Measurements from ENCODE around the gene SELL. TPM values are rescaled to one million over a fixed set of nuclear protein-coding genes. Genes with fewer than 3 reads are reported as not detected.
"Not testable (repeated sequence)": the region's sequence is repeated elsewhere in the genome, so short reads cannot be mapped to it uniquely, and the experiment has no call there.

SELL gene
- total RNA-seq, 2 experiments from 2014 or later, result 568 to 595 TPM

DNA sequence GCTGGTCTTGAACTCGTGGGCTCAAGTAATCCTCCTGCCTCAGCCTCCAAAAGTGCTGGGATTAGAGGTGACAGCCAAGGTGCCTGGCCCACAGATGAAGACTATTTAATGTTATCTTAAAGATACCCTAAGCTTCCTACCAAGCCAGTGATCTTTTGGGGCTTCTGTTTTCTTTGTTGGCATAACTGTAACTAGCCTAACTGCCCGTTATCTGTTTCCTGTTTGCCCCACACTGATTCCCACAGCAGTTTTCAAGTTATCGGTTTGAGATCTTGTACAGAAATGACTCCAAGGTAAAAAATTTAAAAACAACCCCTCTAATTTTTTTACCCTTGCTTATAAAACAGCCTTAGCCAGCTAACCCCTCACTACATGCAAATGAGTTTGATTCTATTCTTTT is 12.4 kb downstream of the SELL start:
- Mint-ChIP-seq H3K4me1 (peaks cover 96% of the 10 kb centered on the region), H3K36me3 (ENCODE audit: low read depth) (peaks cover 98% of the 10 kb centered on the region), H3K27me3 (no peaks in the 10 kb centered on the region), H3K4me3 (peak overlapping the region; percentile 48), H3K27ac (peak overlapping the region; percentile 87), H3K9me3 (no peaks in the 10 kb centered on the region)
- peak; percentile 41 for DNase-seq
- POLR2A ChIA-PET, result interaction anchor here (1.0 kb wide), 1 partner anchor 11 kb away, joined by 4 read pairs; no protein-coding TSS in a partner anchor
- CTCF ChIA-PET, result interaction anchor here (0.6 to 5.4 kb wide), 5 partner anchors 13 to 242 kb away, joined by 3 to 27 read pairs (median 5); partner anchors contain the start of gene F5

DNA sequence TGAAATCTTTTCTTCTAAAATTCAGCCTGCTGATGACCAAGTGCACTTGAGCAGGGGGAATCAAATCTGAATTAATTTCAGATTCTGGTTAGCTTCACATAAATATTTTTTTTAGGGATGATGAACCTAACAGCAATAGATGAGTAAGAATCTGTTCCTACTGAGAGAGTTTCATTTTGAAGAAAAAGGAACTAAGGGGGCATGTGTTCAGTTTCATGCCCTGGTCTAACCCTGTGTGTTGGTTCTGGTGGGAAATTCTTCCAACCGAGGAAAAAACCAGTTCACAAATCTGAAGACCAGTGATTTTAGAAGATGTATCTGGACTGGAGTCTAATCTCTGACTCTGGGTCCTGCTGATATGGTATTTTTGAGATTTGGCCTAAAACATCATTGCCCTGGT is 13.7 kb downstream of the SELL start:
- H3K27ac Mint-ChIP-seq, result peak overlapping the region; percentile 87
- H3K4me3 Mint-ChIP-seq, result no peak overlapping the region
- peaks cover 94% of the 10 kb centered on the region for H3K36me3 Mint-ChIP-seq (ENCODE audit: low read depth)
- DNase-seq, result no peak
- CTCF ChIA-PET, result interaction anchor here (1.4 kb wide), 1 partner anchor 14 kb away, joined by 5 read pairs; no protein-coding TSS in a partner anchor
- no peaks in the 10 kb centered on the region for H3K27me3 Mint-ChIP-seq
- H3K4me1 Mint-ChIP-seq, result peaks cover 96% of the 10 kb centered on the region
- POLR2A ChIA-PET, result no interaction called here
- no peaks in the 10 kb centered on the region for H3K9me3 Mint-ChIP-seq

DNA sequence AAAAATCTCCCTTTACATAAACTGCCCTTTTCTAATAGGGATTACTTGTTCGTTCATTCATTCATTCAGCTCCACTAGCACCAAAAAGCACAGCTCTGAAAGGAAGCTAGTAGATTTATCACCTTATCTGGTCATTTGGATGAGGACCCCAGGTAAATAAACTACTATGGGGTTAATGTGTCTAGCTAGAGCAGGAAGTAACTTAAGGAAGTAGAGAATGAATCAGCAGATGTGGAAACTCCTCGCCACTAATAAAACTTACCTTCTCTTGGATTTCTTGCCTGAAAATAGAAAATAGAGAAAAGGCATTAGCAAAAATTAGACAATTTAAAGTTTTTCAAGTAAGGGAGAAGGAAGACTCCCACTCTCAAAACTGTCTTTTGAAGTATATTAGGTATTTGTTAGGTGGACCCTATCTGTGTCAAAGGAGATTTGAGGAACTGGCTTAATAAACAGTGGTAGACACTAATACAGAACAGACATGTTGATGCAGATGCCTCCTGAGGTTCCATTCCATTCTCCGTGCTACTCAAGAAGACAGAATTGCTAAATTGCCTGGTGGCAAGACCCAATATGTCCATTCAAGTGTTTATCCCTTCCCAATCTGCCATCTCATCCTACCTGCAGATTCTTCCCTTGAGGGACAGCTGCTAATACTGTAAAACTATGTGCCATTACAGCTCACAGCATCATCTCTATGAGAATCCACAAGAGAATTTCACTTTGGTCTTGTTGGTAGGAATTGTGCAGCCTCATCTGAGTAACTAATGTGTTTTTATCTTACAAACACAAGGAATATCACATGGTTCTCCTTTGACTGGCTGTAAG is 14.9 kb downstream of the SELL start:
- POLR2A ChIA-PET, result interaction anchor here (0.7 to 2.4 kb wide), 2 partner anchors 10 to 74 kb away, joined by 3 to 6 read pairs; no protein-coding TSS in a partner anchor
- H3K4me1 Mint-ChIP-seq, result peaks cover 95% of the 10 kb centered on the region
- H3K36me3 Mint-ChIP-seq (ENCODE audit: low read depth), result peaks cover 88% of the 10 kb centered on the region
- no peaks in the 10 kb centered on the region for H3K27me3 Mint-ChIP-seq
- peak overlapping the region; percentile 73 for H3K27ac Mint-ChIP-seq
- no peaks in the 10 kb centered on the region for H3K9me3 Mint-ChIP-seq
- CTCF ChIA-PET, result interaction anchor here (0.6 to 3.9 kb wide), 7 partner anchors 11 to 110 kb away, joined by 3 to 10 read pairs (median 4); partner anchors contain the start of gene F5
- no peak for DNase-seq
- no peak overlapping the region for H3K4me3 Mint-ChIP-seq

DNA sequence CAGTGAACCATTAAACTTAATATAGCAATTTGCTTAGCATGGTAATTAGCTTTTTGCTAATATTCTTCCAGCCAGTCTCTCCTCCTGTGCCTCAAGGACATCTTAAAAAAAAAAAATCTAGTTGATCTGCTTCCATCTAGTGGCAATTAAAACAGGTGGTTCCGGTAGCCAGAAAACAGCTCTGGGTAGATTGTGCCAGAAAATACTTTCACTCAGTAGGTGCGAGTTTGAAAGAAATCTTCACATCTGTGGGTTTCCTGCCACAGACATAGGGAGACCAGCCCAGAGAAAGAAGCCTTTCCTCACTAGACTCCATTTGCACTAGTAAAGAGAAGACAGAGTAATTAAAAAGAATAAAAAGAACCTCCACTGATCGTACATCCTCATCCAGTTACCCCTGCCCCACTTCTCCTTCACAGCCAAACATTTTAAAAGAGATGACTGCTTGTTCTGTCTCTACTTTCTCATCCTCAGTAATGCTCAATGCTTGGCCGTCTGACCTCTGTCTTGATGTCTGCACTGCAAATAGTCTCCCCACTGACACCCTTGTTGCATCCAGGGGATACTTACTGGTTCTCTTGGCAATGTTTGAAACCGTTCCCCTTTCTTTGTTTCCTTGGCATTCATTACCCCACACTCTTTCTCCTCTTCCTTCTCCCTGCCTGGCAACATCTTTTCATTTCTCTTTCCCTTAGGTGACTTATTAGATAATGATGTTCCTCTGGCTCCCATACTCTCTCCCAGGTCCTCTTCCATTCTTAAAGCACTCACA is 16.9 kb downstream of the SELL start:
- H3K36me3 Mint-ChIP-seq (ENCODE audit: low read depth), result peaks cover 88% of the 10 kb centered on the region
- ChIA-PET POLR2A (interaction anchor here (0.9 to 2.4 kb wide), 3 partner anchors 12 to 108 kb away, joined by 4 to 6 read pairs (median 5); partner anchors contain the start of gene F5), CTCF (interaction anchor here (0.6 to 3.9 kb wide), 8 partner anchors 8 to 96 kb away, joined by 3 to 15 read pairs (median 4); no protein-coding TSS in a partner anchor)
- H3K4me1 Mint-ChIP-seq, result peaks cover 96% of the 10 kb centered on the region
- DNase-seq, result peak; percentile 79
- H3K27me3 Mint-ChIP-seq, result no peaks in the 10 kb centered on the region
- H3K27ac Mint-ChIP-seq, result peak overlapping the region; percentile 91
- no peaks in the 10 kb centered on the region for H3K9me3 Mint-ChIP-seq
- peak overlapping the region; percentile 49 for H3K4me3 Mint-ChIP-seq

DNA sequence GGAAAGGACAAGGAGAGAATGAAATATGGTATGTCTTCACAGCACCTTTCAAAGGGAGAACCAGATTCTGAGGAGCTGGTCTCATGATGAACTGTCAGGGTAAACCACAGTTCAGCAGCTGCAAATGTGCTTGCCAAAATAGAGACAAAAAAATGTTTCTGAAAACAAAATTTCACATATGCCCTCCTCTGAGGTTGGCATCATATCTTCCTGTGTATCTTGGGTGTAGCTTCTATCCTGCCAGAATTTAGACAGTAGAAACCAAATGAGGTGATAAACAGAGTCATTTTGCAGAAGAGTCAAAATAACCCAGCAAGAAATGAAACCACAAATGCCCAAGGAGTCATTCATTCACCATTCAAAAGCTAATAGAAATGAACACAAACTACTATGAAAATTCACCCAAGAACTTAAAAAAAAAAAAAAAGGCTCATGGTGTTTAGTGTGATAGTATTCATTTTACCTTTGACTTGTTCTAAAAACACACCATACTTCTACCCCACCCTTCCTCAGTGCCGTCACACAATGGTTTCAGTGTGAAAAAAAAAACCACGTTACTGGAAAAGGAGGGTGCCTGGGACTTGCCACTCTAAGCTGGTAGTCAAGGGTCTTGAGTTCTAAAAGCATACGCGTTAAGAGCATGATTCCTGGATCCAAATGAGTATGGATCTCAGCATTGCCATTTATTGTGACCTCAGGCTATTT is 18.5 kb downstream of the SELL start:
- H3K9me3 Mint-ChIP-seq, result no peaks in the 10 kb centered on the region
- peaks cover 93% of the 10 kb centered on the region for H3K4me1 Mint-ChIP-seq
- POLR2A ChIA-PET, result interaction anchor here (0.9 to 2.0 kb wide), 4 partner anchors 14 to 91 kb away, joined by 4 to 10 read pairs (median 7); no protein-coding TSS in a partner anchor
- peak overlapping the region; percentile 91 for H3K27ac Mint-ChIP-seq
- CTCF ChIA-PET, result interaction anchor here (0.6 to 3.9 kb wide), 15 partner anchors 10 to 1215 kb away, joined by 3 to 15 read pairs (median 4); no protein-coding TSS in a partner anchor
- H3K27me3 Mint-ChIP-seq, result no peaks in the 10 kb centered on the region
- peak; percentile 67 for DNase-seq
- peak overlapping the region; percentile 49 for H3K4me3 Mint-ChIP-seq
- H3K36me3 Mint-ChIP-seq (ENCODE audit: low read depth), result peaks cover 74% of the 10 kb centered on the region

DNA sequence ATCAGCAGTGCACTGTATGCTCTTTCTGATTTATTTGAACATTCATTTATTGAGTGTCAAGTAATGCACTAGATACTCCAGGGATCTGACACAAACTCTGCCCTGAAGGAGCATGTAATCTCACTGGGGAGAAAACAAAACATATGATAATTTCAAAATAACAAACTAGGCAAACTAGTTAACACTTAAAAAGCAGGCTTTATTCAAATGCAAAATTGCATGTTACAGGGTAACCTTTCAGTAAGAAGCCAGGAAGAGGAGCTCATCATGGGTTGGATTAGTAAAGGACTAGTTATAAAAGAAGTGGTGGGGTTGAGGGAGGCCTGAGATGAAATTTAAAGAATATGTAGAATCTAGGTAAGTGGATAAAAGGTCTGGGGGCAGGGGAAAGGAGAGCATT is 20.9 kb downstream of the SELL start:
- ChIA-PET CTCF (interaction anchor here (1.0 to 2.5 kb wide), 5 partner anchors 9 to 22 kb away, joined by 3 to 12 read pairs (median 4); no protein-coding TSS in a partner anchor), POLR2A (no interaction called here)
- Mint-ChIP-seq H3K36me3 (ENCODE audit: low read depth) (peaks cover 51% of the 10 kb centered on the region), H3K4me1 (peaks cover 70% of the 10 kb centered on the region), H3K27ac (peak overlapping the region; percentile 89), H3K9me3 (no peaks in the 10 kb centered on the region), H3K4me3 (no peak overlapping the region), H3K27me3 (no peaks in the 10 kb centered on the region)
- DNase-seq, result no peak

DNA sequence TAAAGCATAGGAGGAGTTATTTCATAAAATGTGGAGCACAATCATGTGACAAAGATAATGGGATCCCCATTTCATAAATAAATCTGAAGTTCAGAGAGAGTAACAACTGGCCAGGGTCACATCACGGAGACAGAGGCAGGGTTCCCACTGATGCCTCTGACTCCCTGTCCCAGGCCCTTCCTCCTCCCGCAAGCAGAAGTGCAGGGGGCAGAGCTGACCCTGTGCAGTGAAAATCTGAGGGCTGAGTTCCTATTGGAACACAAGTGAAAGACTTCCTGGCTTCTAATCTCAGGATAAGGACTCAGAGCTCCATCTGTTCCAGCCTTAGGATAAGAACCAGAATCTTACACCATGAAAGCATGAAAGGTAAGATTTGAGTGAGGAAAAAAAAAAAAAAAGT is 22.0 kb downstream of the SELL start:
- H3K36me3 Mint-ChIP-seq (ENCODE audit: low read depth), result peaks cover 40% of the 10 kb centered on the region
- H3K4me3 Mint-ChIP-seq, result no peak overlapping the region
- H3K4me1 Mint-ChIP-seq, result peaks cover 59% of the 10 kb centered on the region
- H3K27ac Mint-ChIP-seq, result peak overlapping the region; percentile 38
- no peaks in the 10 kb centered on the region for H3K9me3 Mint-ChIP-seq
- ChIA-PET CTCF (interaction anchor here (0.6 to 2.5 kb wide), 5 partner anchors 8 to 88 kb away, joined by 3 to 12 read pairs (median 4); no protein-coding TSS in a partner anchor), POLR2A (no interaction called here)
- no peak for DNase-seq
- H3K27me3 Mint-ChIP-seq, result no peaks in the 10 kb centered on the region

DNA sequence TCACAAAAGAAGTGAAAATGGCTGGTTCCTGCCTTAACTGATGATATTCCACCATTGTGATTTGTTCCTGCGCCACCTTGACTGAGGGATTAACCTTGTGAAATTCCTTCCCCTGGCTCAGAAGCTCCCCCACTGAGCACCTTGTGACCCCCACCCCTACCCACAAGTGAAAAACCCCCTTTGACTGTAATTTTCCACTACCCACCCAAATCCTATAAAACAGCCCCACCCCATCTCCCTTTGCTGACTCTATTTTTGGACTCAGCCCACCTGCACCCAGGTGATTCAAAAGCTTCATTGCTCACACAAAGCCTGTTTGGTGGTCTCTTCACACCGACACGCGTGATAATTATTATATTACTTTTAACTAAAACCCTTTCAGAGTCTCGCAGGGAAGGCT is 23.0 kb downstream of the SELL start:
- Mint-ChIP-seq H3K36me3 (ENCODE audit: low read depth) (peaks cover 31% of the 10 kb centered on the region), H3K4me1 (peaks cover 49% of the 10 kb centered on the region)
- POLR2A ChIA-PET, H3K4me3 Mint-ChIP-seq, DNase-seq, H3K9me3 Mint-ChIP-seq, H3K27me3 Mint-ChIP-seq, H3K27ac Mint-ChIP-seq: not testable (repeated sequence)
- CTCF ChIA-PET, result interaction anchor here (2.5 kb wide), 1 partner anchor 12 kb away, joined by 6 read pairs; no protein-coding TSS in a partner anchor

DNA sequence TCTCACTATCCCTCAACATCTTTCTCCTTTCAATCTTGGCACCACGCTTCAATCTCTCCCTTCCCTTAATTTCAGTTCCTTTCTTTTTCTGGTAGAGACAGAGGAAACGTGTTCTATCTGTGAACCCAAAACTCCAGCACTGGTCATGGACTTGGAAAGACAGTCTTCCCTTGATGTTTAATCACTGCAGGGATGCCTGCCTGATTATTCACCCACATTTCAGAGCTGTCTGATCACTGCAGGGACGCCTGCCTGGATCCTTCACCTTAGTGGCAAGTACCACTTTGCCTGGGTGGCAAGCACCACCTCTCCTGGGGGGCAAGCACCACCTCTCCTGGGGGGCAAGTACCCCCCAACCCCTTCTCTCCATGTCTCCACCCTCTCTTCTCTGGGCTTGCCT is 27.8 kb downstream of the SELL start:
- Mint-ChIP-seq H3K27me3 (no peaks in the 10 kb centered on the region), H3K27ac (no peak overlapping the region), H3K4me1 (peaks cover 39% of the 10 kb centered on the region), H3K4me3 (no peak overlapping the region), H3K36me3 (ENCODE audit: low read depth) (peaks cover 1% of the 10 kb centered on the region), H3K9me3 (peaks cover 2% of the 10 kb centered on the region)
- no peak for DNase-seq
- POLR2A ChIA-PET, result no interaction called here
- CTCF ChIA-PET, result interaction anchor here (1.2 kb wide), 1 partner anchor 18 kb away, joined by 3 read pairs; no protein-coding TSS in a partner anchor

DNA sequence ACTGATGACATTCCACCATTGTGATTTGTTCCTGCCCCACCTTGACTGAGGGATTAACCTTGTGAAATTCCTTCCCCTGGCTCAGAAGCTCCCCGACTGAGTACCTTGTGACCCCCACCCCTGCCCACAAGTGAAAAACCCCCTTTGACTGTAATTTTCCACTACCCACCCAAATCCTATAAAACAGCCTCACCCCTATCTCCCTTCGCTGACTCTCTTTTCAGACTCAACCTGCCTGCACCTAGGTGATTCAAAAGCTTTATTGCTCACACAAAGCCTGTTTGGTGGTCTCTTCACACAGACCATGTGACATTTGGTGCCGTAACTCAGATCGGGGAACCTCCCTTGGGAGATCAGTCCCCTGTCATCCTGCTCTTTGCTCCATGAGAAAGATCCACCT is 28.3 kb downstream of the SELL start:
- DNase-seq, H3K27me3 Mint-ChIP-seq: not testable (repeated sequence)

DNA sequence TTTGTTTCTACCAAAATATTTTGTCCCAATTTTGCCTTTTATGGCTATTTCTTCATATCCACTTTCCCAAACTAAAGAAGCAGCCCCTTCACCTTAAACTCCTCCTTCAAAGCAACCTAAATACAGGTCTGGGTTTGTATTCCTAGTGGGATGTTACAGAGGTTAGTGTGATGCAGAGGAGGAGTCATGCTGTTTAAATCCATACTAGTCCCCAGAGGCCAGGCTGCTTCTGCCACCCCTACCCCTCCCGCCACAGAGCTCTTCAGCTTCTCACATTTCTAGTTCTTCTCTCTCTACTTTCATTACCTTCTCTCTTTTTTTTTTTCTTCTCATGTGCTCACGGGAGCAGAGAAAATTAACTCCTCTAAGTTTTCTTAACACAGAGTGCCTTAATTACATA is 29.3 kb downstream of the SELL start:
- Mint-ChIP-seq H3K27ac (peak overlapping the region; percentile 57), H3K9me3 (peaks cover 2% of the 10 kb centered on the region), H3K4me3 (no peak overlapping the region), H3K36me3 (ENCODE audit: low read depth) (peaks cover 1% of the 10 kb centered on the region), H3K4me1 (peaks cover 43% of the 10 kb centered on the region), H3K27me3 (no peaks in the 10 kb centered on the region)
- ChIA-PET POLR2A (interaction anchor here (0.6 kb wide), 2 partner anchors 20 to 85 kb away, joined by 4 to 12 read pairs; no protein-coding TSS in a partner anchor), CTCF (interaction anchor here (0.6 to 1.9 kb wide), 5 partner anchors 8 to 1452 kb away, joined by 3 to 12 read pairs (median 5); no protein-coding TSS in a partner anchor)
- DNase-seq, result no peak

More for the DNA sequence above, 28.3 kb downstream of the SELL start:
- CTCF ChIA-PET, result interaction anchor here (0.6 to 1.2 kb wide), 3 partner anchors 14 to 18 kb away, joined by 3 read pairs; no protein-coding TSS in a partner anchor
- H3K36me3 Mint-ChIP-seq (ENCODE audit: low read depth); POLR2A ChIA-PET; H3K27ac Mint-ChIP-seq; H3K9me3 Mint-ChIP-seq; H3K4me3 Mint-ChIP-seq: not testable (repeated sequence)
- H3K4me1 Mint-ChIP-seq, result peaks cover 36% of the 10 kb centered on the region

DNA sequence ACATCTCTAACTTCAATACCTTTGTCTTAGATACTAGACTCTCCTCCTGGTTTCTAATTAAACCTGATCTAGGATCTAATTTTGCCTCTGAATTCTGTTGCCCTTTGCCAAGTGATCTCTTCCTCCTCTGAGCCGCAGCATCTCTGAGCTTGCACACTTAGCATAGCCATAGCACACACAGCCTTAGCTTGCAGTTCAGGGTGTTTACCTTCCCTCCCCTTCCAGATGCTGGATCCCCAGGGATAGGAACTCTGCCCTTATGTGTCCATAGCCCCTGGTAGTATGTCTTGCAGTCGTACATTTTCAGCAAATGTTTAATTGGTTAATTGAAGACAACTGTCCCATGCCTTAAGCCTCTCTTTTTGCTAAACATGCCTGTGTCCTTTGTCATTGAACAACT is 30.3 kb downstream of the SELL start:
- Mint-ChIP-seq H3K9me3 (peaks cover 2% of the 10 kb centered on the region), H3K4me1 (peaks cover 52% of the 10 kb centered on the region), H3K27me3 (no peaks in the 10 kb centered on the region), H3K4me3 (no peak overlapping the region), H3K27ac (peak overlapping the region; percentile 72), H3K36me3 (ENCODE audit: low read depth) (peaks cover 3% of the 10 kb centered on the region)
- ChIA-PET POLR2A (no interaction called here), CTCF (interaction anchor here (1.2 to 2.4 kb wide), 6 partner anchors 9 to 72 kb away, joined by 3 to 12 read pairs (median 5); no protein-coding TSS in a partner anchor)
- no peak for DNase-seq

All from activated CD4-positive, alpha-beta T cell treated with anti-CD3 and anti-CD28 coated beads, Interleukin-2, amount 10 ng/mL, durations not matched to agents 7 days and 5 days (primary cell).